Measurements from ENCODE around the gene HIF3A. TPM values are rescaled to one million over a fixed set of nuclear protein-coding genes. Genes with fewer than 3 reads are reported as not detected.

Gene HIF3A
- total and polyA plus RNA-seq, 2 donors (not counting 3 experiments of a cell fraction or from before 2014, with no cell fraction given), result 8.1 to 8.5 TPM

- Histone ChIP-seq H3K4me2 (ENCODE audit: insufficient read depth, low read length) (no peak overlapping the region), H3K79me2 (ENCODE audit: control insufficient read depth, insufficient read depth, low read length) (no peaks in the 10 kb centered on the region), H3K27ac (ENCODE audit: insufficient read depth, low read depth, low read length) (no peak overlapping the region), H3K4me3 (replicated peaks in 1 of 3; ENCODE audit: insufficient read depth in 1 of 3, low read depth in 1 of 3, low read length in 3 of 3) (no peak overlapping the region), H3K9ac (replicated peaks; ENCODE audit: extremely low read depth, insufficient read depth, low read length) (no peak overlapping the region), H4K20me1 (replicated peaks; ENCODE audit: control insufficient read depth, extremely low read depth, insufficient read depth, low read length) (no peaks in the 10 kb centered on the region), H3K27me3 (ENCODE audit: control insufficient read depth in 2 of 2, insufficient read depth in 2 of 2, low read length in 2 of 2) (no peaks in the 10 kb centered on the region), H3K9me1 (replicated peaks; ENCODE audit: control insufficient read depth, extremely low read depth, insufficient read depth, low read length) (no peaks in the 10 kb centered on the region), H2AFZ (ENCODE audit: low read depth, low read length) (no peak overlapping the region), H3K4me1 (ENCODE audit: control insufficient read depth, extremely low read depth, insufficient read depth, low read length) (no peaks in the 10 kb centered on the region), H3K36me3 (ENCODE audit: control insufficient read depth in 2 of 2, extremely low read depth in 1 of 2, insufficient read depth in 2 of 2, low read length in 2 of 2) (no peaks in the 10 kb centered on the region), H3K9me3 (replicated peaks; ENCODE audit: control insufficient read depth, insufficient read depth, low read length) (no peaks in the 10 kb centered on the region)
- DNase-seq (ENCODE audit: low read depth, low spot score) (no peak), FAIRE-seq (no peak)
- intact Hi-C loops (cut with micrococcal nuclease), result no loop called here
- dilution Hi-C loops (cut with MboI; ENCODE audit: extremely low pct_ligation_motif_present, low sequenced_read_pairs), result no loop called here
- no TSS peak for BruUV-seq (replicated peaks)
- TF ChIP-seq POLR2AphosphoS5 (IDR thresholded peaks at IDR 0.05; ENCODE audit: insufficient read depth, low read depth, low read length) (no peak), GATA2 (IDR thresholded peaks at IDR 0.05; ENCODE audit: insufficient read depth, insufficient read length, low read depth, low read length) (no peak), POLR2A (IDR thresholded peaks at IDR 0.05; ENCODE audit: low read depth, low read length) (no peak), FOS (IDR thresholded peaks at IDR 0.05; ENCODE audit: borderline replicate concordance, insufficient read depth, low read length) (no peak)
- POLR2A ChIA-PET, result no interaction called here
- CTCF ChIA-PET, result no interaction called here
Observed at GRCh38 chr19:46319613-46320012, 22.8 kb downstream of the HIF3A start.

GRCh38 chr19:46320559-46320958 lies 23.7 kb downstream of the HIF3A start:
- H3K4me2 ChIP-seq (ENCODE audit: insufficient read depth, low read length), result no peak overlapping the region
- no peak overlapping the region for H3K9ac ChIP-seq (replicated peaks; ENCODE audit: extremely low read depth, insufficient read depth, low read length)
- BruUV-seq (replicated peaks), result no TSS peak
- no peaks in the 10 kb centered on the region for H3K9me3 ChIP-seq (replicated peaks; ENCODE audit: control insufficient read depth, insufficient read depth, low read length)
- intact Hi-C loops (cut with micrococcal nuclease) (no loop called here), dilution Hi-C loops (cut with MboI; ENCODE audit: extremely low pct_ligation_motif_present, low sequenced_read_pairs) (no loop called here)
- no peak for DNase-seq (ENCODE audit: low read depth, low spot score)
- no peaks in the 10 kb centered on the region for H3K79me2 ChIP-seq (ENCODE audit: control insufficient read depth, insufficient read depth, low read length)
- H3K4me1 ChIP-seq (ENCODE audit: control insufficient read depth, extremely low read depth, insufficient read depth, low read length), result no peaks in the 10 kb centered on the region
- no peak overlapping the region for H3K4me3 ChIP-seq (replicated peaks in 1 of 3; ENCODE audit: insufficient read depth in 1 of 3, low read depth in 1 of 3, low read length in 3 of 3)
- no peak overlapping the region for H2AFZ ChIP-seq (ENCODE audit: low read depth, low read length)
- no peaks in the 10 kb centered on the region for H3K9me1 ChIP-seq (replicated peaks; ENCODE audit: control insufficient read depth, extremely low read depth, insufficient read depth, low read length)
- ChIA-PET CTCF (no interaction called here), POLR2A (no interaction called here)
- TF ChIP-seq POLR2AphosphoS5 (IDR thresholded peaks at IDR 0.05; ENCODE audit: insufficient read depth, low read depth, low read length) (no peak), MYC (IDR thresholded peaks at IDR 0.05; ENCODE audit: low read depth, low read length) (no peak), FOS (IDR thresholded peaks at IDR 0.05; ENCODE audit: borderline replicate concordance, insufficient read depth, low read length) (no peak), EZH2 (IDR thresholded peaks at IDR 0.05; ENCODE audit: borderline replicate concordance, low read depth, low read length, severe bottlenecking) (no peak), CTCF (IDR thresholded peaks at IDR 0.05; ENCODE audit: extremely low read depth in 1 of 2, insufficient read depth in 1 of 2, low read depth in 1 of 2, low read length in 2 of 2) (no peak), POLR2A (IDR thresholded peaks at IDR 0.05; ENCODE audit: low read depth, low read length) (no peak), JUN (IDR thresholded peaks at IDR 0.05; ENCODE audit: borderline replicate concordance, insufficient read depth, insufficient read length, low read depth) (no peak), MAX (IDR thresholded peaks at IDR 0.05; ENCODE audit: insufficient read depth, insufficient read length) (no peak), GATA2 (IDR thresholded peaks at IDR 0.05; ENCODE audit: insufficient read depth, insufficient read length, low read depth, low read length) (no peak)
- H3K27ac ChIP-seq (ENCODE audit: insufficient read depth, low read depth, low read length), result no peak overlapping the region
- no peak for FAIRE-seq
- no peaks in the 10 kb centered on the region for H3K36me3 ChIP-seq (ENCODE audit: control insufficient read depth in 2 of 2, extremely low read depth in 1 of 2, insufficient read depth in 2 of 2, low read length in 2 of 2)
- H4K20me1 ChIP-seq (replicated peaks; ENCODE audit: control insufficient read depth, extremely low read depth, insufficient read depth, low read length), result no peaks in the 10 kb centered on the region
- H3K27me3 ChIP-seq (ENCODE audit: control insufficient read depth in 2 of 2, insufficient read depth in 2 of 2, low read length in 2 of 2), result no peaks in the 10 kb centered on the region
